ENCODE data around the gene IGSF22. TPM values are rescaled to one million over a fixed set of nuclear protein-coding genes. Genes with fewer than 3 reads are reported as not detected.

IGSF22 gene
- total RNA-seq = 1.4 TPM
- long read RNA-seq, partial matches to known transcripts = 3 of 3 reads
- long read RNA-seq, other reads (novel, unspliced or antisense) = 0 of 3 reads

DNA sequence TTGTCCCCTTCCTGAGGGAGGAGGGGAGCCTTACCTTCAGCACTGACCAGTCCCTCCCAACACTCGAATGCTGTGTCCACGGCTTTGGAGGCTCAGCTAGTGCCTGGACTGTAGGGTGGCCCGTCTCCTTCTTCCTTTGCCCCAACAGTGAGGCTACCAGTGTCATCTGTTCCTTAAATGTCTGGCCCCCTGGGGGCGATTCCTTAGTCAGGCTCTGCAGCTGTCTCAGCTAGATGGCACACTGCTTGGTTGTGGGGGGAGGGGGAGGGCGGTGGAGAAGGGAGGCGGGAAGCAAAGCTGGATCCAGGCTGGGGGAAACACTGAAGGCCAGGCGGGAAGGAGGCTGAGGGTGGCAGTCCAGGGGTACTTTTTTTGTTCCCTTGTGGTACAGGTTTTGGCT lies at the start of gene IGSF22:
IGSF22 (minus strand) TSS at position 149 of the 400 bp plus-strand sequence. CDS start 1,952 bp downstream, outside the sequence.
- ATAC-seq = no peak
- no peak for DNase-seq (ENCODE audit: missing footprints)
- intact Hi-C loops (cut with DNase I) = no loop called here

DNA sequence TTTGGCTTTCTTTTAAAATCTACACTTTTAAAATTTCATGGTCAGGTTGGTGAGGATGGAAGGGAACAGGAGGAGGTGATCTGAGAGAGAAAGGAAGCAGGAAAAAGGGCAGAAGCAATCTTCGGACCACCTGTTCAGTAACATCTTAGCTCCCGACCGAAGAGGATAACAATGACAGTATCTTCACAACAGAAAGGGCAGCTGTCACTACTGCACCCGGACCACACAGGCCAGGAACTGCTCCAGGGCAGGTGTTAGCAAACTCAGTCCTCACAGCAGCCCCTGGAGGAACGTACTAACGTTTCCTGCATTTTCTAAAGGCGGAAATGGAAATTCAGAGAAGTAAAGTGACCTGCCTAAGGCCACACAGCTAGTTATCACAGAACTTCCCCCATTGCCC lies 48.8 kb upstream of the IGSF22 start:
- intact Hi-C loops (cut with DNase I) = no loop called here
- ATAC-seq (no peak), DNase-seq (ENCODE audit: missing footprints) (no peak)

DNA sequence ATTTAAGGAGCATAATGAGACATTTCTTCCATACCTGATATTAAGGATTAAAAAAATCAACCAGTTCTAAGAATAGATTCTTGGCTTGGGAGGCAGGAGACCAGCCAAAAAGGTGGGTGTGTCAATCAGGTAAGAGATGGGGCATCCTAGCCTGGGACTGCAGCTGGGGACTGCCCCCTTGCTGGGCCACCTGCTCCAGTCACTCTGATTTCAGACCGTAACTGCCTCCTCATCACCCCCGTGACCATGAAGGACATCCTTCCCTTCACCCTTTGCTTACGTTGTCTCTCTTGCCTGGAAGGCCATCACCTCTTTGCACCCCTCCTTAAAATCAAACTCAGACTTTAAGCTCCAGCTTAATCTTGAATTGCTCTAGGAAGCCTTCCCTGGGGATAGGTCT lies 47.7 kb upstream of the IGSF22 start:
- DNase-seq (ENCODE audit: missing footprints) (no peak), ATAC-seq (no peak)
- intact Hi-C loops (cut with DNase I) = no loop called here

DNA sequence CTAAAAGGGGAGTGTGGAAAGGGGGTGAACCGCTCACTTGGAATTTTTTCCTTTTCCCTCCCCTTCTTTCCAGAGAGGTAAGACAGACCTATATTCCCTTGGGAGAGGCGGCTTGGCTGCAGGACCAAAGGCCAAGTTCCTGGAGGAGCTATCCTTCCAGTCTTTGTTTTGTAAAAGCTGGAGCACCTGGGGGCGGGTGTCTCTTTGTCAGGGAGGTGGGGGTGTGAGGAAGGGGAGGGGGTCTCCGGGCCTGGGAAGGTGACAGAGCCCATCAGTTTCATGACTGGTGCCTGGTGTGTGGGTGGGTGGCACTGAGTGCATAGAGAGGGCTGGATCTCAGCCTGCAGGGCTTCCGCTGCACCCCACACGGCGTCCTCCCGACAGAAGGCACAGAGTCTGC lies 47.1 kb upstream of the IGSF22 start:
- ATAC-seq (no peak), DNase-seq (ENCODE audit: missing footprints) (no peak)
- intact Hi-C loops (cut with DNase I) = no loop called here

DNA sequence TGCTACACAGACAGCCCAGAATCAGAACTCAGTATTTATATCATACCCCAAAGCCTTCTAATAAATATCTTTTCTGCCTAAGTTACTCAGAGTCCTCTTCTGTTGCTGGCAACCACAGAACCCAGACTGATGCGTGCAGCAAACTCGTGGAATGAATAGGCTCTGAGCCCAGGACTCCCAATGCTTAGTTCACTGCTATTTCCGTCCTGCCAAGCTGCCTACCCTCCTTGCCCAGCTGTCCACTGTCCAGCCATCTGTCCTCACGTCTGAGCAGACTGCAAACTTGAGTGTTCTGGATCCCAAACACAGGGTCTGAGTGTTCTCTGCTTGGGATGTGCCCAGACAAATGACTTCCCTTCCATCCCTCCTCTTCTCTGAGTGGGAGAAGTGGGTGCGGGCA lies 46.2 kb upstream of the IGSF22 start:
- intact Hi-C loops (cut with DNase I) = no loop called here
- ATAC-seq (no peak), DNase-seq (ENCODE audit: missing footprints) (no peak)

DNA sequence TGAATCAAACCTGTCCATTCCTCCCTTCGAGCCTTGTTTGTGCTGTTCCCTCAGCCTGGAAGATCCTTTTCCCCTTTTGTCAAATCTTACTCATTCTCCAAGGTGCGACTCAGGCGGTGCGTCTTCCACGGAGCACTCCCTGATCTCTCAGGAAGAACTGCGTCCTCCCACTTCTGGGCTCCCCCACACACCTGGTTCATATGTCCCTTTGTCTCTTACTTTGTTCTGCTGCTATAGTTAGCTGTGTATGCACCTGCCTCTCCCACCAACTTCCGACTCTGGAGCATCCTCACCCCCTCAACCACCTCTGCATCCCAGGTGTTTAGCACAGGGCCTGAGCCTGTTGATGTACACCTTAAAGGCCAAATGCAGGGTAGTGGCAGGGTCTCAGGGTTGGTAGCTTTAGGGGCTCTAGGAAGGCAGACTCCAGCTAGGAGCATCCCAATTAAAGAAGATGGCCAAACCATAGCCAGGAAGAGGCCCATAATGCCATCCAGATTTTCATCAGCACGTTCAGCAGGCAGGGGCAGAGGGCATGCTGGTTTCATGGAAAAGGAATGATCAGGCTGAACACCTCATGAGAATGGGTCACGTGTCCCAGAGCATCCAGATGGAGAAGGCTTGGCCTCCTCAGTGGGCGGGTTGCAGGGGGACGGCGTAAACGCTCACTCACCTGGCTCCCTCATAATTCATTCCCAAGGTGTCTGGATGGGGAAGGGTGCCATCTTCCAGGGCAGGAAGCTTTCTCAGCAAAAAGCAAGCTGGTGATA lies 45.5 kb upstream of the IGSF22 start:
- DNase-seq (ENCODE audit: missing footprints) (no peak), ATAC-seq (no peak)
- intact Hi-C loops (cut with DNase I) = no loop called here

DNA sequence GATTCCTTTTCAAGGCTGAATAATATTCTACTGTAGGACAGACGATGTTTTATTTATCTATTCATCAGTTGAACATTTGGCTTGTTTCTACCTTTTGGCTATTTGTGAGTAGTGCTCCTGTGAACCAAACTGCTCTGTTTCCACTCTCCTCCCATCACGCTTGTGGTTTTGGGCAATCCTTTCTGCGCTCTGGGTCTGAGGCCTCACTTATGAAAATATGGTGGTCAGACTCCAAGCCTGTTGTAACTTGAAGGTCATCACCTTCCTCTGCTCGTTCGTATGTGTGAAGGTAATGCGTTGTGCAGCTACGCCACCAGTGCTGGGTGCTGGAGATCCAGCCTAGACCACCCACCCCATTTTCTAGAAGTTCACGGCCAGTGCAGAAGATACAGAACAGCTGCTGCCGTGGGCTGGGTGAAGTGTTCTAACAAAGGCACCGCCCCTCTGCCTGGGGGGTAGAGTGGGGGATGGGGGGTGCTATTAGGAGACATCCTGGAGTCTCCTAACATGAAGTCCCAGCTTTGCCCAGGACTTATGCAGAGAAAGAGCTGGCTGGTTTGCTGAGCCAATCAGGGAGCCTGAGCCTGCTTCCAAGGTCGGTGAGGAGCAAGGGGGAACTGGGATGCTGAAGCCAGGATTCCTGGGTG lies 44.6 kb upstream of the IGSF22 start:
- DNase-seq (ENCODE audit: missing footprints) (no peak), ATAC-seq (no peak)
- intact Hi-C loops (cut with DNase I) = no loop called here

DNA sequence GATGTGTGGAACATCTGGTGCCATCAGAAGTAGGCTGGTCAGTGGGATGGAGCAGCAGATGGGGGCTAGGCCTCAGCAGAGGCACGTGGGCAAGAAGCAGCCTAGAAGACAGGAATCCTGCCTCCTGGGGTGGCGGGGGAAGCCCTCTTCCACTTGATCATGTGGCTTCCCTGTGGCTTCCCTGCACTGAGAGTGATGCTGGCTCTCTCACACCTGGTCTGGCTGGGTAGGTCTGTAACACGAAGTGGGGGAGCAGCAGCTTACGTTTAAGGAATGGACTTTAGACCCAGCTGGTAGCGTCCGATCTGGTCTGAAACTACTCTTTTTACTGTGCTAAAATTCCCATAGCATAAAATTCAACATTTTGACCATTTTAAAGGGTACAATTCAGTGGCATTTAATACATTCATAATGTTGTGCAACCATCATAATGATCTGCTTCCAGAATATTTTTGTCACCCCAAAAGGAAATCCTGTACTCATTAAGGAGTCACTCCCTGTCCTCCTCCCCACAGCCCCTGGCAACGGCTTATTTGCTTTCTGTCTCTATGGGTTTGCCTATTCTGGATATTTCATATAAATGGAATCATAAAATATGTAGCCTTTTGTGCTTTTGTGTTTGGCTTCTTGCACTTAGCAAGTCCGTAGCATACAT lies 43.9 kb upstream of the IGSF22 start:
- intact Hi-C loops (cut with DNase I) = no loop called here
- ATAC-seq (no peak), DNase-seq (ENCODE audit: missing footprints) (no peak)

DNA sequence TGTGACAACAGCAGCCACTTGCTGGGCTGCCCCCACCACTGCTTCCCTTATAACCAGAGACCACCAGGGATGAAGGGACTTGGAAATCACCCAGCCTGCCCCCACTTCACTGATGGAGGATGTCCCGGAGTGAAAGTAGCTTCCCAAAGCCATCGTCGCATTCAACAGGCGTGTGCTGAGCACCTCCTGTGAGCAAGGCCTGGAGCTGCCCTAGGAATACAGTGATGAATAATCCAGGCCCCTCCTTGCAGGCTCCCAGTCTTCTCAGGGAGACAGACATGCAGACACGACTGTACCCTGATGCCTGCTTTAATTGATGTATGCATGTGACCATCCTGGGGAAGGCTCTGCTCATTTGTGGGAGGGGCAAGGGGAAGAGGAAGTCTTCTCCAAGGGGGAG lies 43.0 kb upstream of the IGSF22 start:
- no peak for DNase-seq (ENCODE audit: missing footprints)
- ATAC-seq = no peak
- intact Hi-C loops (cut with DNase I) = no loop called here

DNA sequence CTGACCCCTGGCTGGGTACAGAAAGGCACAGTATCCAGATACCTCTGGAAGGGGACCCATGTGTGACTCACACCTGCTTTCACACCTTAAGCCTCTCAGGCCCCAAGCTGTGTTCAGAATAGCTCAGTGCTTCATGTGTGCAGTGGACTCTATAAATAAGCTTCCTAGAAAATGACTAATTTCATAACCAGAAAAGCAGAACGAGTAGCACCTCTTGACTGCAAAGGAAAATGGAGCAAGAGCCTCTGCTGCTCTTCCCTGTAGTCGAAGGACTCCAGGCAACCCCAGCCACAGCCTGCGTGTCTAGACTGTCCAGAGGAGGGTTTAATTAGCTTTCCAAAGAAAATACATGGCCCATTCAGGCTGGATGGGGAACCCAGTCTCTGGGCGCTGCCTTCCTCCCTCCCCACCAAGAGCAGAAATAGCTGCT lies 42.5 kb upstream of the IGSF22 start:
- intact Hi-C loops (cut with DNase I) = no loop called here
- ATAC-seq = no peak
- no peak for DNase-seq (ENCODE audit: missing footprints)

DNA sequence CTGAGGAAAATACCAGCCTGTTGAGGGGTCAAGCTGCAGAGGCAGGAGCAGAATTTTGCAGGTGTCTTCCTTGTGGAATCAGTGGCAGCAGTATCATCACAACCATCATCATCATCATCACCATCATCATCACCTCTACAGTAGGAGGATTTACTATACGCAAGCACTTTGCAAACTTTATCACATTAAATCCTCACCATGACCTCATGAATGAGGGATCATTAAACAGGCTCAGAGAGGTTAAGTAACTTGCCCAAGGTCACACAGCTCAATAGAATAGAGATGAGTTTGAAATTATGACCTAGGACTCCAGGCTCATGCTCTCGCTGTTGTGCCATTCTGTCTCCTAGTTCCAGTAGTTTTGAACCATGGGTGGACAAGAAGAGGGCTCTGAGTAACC lies 40.0 kb upstream of the IGSF22 start:
- intact Hi-C loops (cut with DNase I) = no loop called here
- DNase-seq (ENCODE audit: missing footprints) (no peak), ATAC-seq (no peak)

DNA sequence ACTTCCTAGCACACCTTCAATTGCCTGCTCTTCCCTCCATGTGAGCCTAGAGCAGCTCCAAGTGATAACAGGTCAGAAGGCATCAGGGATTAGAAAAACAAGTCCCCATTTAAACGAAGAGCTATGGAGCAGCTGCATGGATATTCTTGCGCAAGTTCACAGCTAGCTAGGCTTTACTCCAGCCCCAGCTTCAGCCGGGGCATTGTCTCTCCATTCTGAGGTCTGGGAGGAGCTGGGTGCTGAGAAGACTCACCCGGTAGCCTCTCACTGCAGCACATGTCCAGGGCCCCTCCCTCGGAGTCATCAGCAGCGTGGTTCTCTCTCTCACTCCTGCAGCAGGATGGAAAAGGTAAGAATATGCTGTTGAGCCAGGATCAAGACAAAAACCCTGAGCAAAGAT lies 39.6 kb upstream of the IGSF22 start:
- ATAC-seq = no peak
- intact Hi-C loops (cut with DNase I) = no loop called here
- no peak for DNase-seq (ENCODE audit: missing footprints)

DNA sequence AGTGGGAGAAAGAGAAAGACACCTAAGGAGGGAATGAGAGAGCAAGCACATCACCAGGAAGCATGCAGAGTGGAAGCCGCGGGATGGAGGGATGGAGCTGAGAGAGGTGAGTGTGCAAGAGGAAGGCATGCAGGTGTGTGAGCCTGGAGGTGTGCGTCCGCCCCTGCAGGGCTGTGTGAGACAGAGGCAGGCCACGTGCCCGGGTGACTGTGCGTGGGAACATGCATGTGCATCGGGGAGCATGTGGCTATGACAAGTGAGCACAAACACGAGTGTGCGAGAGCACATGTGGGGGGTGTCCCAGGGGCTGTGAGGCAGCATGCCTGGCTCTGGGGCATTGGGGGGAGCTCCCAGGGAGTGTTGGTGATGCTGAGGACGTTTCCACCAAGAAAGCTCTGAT lies 35.8 kb upstream of the IGSF22 start:
- DNase-seq (ENCODE audit: missing footprints) (no peak), ATAC-seq (peak; percentile 14)
- intact Hi-C loops (cut with DNase I) = no loop called here

DNA sequence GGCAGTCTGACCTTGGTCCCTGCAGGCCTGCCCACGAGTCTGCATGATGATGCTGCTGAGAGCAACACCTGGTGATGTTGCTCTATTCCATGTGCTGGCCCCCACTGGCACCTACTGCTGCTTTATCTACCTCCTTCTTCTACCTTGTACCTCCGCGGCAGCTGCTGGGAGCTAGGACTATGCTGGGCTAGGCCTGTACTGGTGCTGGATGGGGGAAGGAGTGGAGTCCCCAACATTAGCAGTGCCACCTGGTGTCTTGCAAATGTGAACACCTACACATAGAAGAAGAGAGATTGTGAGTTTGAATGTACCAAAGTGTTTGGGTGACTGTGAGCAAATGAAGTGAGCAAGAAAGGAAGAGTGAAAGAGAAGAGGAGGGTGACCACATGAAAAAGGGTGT lies 35.2 kb upstream of the IGSF22 start:
- no peak for ATAC-seq
- intact Hi-C loops (cut with DNase I) = no loop called here
- DNase-seq (ENCODE audit: missing footprints) = no peak

DNA sequence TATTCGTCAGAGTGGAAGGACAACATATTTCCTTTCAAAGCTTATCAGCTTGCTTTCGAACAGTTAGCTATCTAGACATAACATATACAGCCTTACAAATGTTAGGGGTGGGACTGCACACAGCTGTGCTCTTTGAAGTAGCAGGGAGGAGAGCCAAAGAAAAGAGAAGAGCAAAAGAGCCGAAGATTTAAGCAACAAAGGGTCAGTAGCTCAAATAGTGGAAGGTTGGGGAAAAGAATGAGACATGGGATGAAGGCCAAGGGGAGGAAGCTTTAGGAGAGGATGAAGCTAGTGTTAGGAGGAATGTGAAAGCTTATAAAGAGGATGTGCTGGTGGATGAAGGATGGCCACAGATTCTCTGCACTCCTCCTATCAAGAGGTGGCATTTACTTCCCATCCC lies 31.8 kb upstream of the IGSF22 start:
- DNase-seq (ENCODE audit: missing footprints) (no peak), ATAC-seq (no peak)
- intact Hi-C loops (cut with DNase I) = no loop called here

DNA sequence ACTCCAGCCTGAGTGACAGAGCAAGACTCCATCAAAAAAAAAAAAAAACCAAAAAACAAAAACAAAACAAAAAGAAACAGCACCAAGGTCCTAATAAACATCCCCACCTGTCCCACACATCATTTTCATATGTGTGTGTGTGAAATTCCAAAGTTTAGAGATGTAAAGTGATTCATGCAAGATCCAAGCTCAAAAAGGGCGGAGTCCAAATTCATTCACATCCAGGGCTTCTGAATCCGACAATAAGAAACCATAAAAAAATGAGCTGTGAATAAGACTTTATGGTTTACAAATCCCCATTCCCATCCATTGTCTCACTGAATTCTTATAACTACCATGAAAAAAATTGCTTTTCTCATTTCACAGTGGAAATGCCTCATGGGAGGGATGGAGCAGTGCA lies 30.9 kb upstream of the IGSF22 start:
- ATAC-seq (no peak), DNase-seq (ENCODE audit: missing footprints) (no peak)
- intact Hi-C loops (cut with DNase I) = no loop called here

DNA sequence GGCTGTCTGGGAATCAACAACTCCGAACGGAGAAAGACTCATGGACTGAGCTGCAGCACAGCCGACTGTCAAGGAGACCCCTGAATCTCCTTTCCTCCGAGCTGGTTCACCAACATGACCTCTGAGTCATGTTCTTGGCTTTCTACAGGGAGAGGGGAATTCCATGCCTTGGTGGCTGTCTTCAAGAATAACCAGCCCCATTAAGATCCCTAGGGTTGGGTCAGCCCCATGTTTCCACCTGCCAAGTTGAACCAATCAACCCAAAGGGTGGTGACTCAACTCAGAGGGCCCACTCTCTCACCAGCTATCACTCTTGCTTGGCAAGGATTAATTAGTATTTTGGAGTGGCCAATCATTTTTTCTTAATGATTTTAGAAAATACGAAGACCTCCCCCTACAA lies 28.3 kb upstream of the IGSF22 start:
- no peak for DNase-seq (ENCODE audit: missing footprints)
- intact Hi-C loops (cut with DNase I) = no loop called here

DNA sequence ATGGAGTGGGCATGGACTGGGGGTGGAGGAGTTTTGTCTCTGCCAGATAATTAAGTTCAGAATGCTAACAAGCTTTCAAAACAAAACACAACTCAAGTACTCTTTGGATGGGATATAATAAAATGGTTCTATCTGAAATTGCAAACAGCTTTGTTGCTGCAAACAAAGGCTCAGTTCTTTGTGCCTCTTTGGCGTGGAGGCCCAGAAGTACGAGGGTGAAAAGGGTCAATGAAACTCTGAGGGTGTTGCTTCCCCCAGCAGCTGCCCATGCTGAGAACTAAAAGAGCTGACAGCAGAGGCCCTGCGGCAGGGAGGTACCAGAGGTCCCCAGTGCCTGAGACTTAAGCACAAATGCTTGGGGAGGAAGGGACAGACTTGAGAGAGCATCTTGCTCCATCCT lies 26.5 kb upstream of the IGSF22 start:
- DNase-seq (ENCODE audit: missing footprints) (no peak), ATAC-seq (no peak)
- intact Hi-C loops (cut with DNase I) = no loop called here

More for the DNA sequence above, 28.3 kb upstream of the IGSF22 start:
- no peak for ATAC-seq

DNA sequence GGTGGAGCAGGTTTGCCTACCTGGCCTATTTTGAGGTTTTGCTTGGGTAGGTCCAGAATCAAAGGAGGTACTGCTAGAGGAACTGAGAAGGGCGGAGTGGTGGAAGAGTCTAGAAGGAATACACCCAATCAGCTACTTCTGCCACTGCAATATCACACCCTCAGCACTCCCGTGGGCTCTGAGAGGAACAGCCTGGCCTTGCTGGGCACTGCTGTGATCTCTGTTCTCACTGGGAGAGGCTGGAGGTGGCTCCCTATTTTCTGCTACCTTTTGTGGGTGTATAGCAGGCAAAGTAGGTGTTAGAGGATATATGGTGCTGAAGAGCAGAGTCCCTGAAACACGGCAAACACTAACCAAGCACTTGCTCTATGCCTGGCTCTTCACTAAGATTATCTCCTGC lies 25.0 kb upstream of the IGSF22 start:
- ATAC-seq (no peak), DNase-seq (ENCODE audit: missing footprints) (no peak)
- intact Hi-C loops (cut with DNase I) = no loop called here

DNA sequence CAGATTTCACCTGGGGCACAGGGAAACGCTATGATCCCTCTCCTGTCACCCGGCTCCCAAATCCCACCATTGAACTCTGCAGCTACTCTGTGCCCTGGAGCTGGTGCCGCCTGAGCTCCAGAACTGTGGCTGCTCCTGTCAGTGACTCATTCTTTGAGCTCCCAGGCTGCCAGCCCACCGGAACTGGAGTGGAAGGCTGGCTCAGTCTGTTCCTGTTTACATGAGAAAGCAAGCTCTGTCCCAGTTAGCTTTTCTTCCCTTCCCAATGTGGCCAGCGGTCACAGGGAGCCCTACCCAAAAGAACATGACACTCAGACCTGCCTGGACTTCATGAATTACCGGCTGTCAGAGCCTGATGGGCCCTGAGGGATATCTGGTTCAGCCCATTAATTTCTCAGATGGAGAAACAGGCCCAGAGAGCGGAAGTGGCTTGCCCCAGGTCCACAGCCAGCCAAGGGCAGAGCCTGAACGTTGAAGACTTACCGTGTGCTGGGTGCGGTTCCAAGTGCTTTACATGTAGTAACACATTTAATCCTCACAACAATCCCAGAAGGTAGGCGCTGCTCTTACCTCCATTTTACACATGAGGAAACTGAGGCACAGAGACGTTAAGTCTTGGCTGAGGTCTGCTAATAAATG lies 23.8 kb upstream of the IGSF22 start:
- peak; percentile 42 for ATAC-seq
- no peak for DNase-seq (ENCODE audit: missing footprints)
- intact Hi-C loops (cut with DNase I) = no loop called here

Data from Right ventricle myocardium inferior (tissue), 1 donor.